MM.1S (cell line): ENCODE measurements around the gene ROPN1B.
"Not testable (repeated sequence)": the region's sequence is repeated elsewhere in the genome, so short reads cannot be mapped to it uniquely, and the experiment has no call there.

Experiments
- CTCF ChIP-seq: fragments of 300-600 bp; sonication (generic); IDR thresholded peaks from 2 replicates; pipeline ENCODE4 v1.5.1; 2016; ENCODE audit warnings: antibody characterized with exemption, low read length, mixed read lengths
- EZH2 ChIP-seq: fragments of 300-600 bp; sonication (generic); optimal IDR thresholded peaks from 2 replicates; pipeline ENCODE3; 2017; ENCODE audit warnings: low read depth, mild to moderate bottlenecking, antibody characterized with exemption, low read length, mixed read lengths
- EZH2phosphoT487 ChIP-seq: fragments of 300-600 bp; sonication (generic); IDR thresholded peaks from 2 replicates; pipeline ENCODE4 v1.6.1; 2018; ENCODE audit warnings: antibody characterized with exemption, low read length

GRCh38 chr3:125984951-125985350, 16.0 kb downstream of the ROPN1B start:
- not testable (repeated sequence) for TF ChIP-seq EZH2, CTCF, EZH2phosphoT487
